MM.1S (cell line): ENCODE measurements around the gene CUBN.

Experiments used
- DNase-seq: peaks from one replicate; pipeline ENCODE4 v3.0.0-alpha.2; 2015
- H2AFZ ChIP-seq: fragments of 300-600 bp; sonication (generic); 2 replicates; pipeline ENCODE4 v1.6.0; 2016; ENCODE audit warnings: antibody characterized with exemption, low read length
- H3F3A ChIP-seq: fragments of 300-600 bp; sonication (generic); 2 replicates; pipeline ENCODE4 v1.6.1; 2016; ENCODE audit warnings: mild to moderate bottlenecking, antibody characterized with exemption, low read length, moderate library complexity, mixed read lengths; ENCODE audit not compliant: insufficient read depth
- H3K27ac ChIP-seq: fragments of 300-600 bp; sonication (generic); 2 replicates; pipeline ENCODE4 v1.5.1; 2016; ENCODE audit warnings: mild to moderate bottlenecking, low read length
- H3K27me3 ChIP-seq: fragments of 300-600 bp; sonication (generic); replicated peaks from 2 replicates; pipeline ENCODE4 v1.6.0; 2016; ENCODE audit warnings: low read length; ENCODE audit not compliant: insufficient read depth
- H3K36me3 ChIP-seq: fragments of 300-600 bp; sonication (generic); replicated peaks from 2 replicates; pipeline ENCODE4 v1.6.1; 2016; ENCODE audit warnings: mild to moderate bottlenecking, low read length, mixed read lengths; ENCODE audit not compliant: insufficient read depth
- H3K4me1 ChIP-seq: fragments of 300-600 bp; sonication (generic); 2 replicates; pipeline ENCODE4 v1.6.1; 2016; ENCODE audit warnings: low read length, mixed read lengths
- H3K4me2 ChIP-seq: fragments of 300-600 bp; sonication (generic); 2 replicates; pipeline ENCODE4 v1.6.0; 2016; ENCODE audit warnings: low read depth, low read length
- H3K4me3 ChIP-seq: fragments of 300-600 bp; sonication (generic); 2 replicates; pipeline ENCODE4 v1.5.1; 2016; ENCODE audit warnings: low read length, mixed read lengths
- H3K79me2 ChIP-seq: fragments of 300-600 bp; sonication (generic); 2 replicates; pipeline ENCODE4 v1.6.1; 2016; ENCODE audit warnings: mixed run types, low read length, mixed read lengths
- H3K9ac ChIP-seq: fragments of 300-600 bp; sonication (generic); 2 replicates; pipeline ENCODE4 v1.6.1; 2016; ENCODE audit warnings: low read length, mixed read lengths
- H3K9me2 ChIP-seq: fragments of 300-600 bp; sonication (generic); replicated peaks from 2 replicates; pipeline ENCODE4 v1.6.1; 2016; ENCODE audit warnings: mild to moderate bottlenecking, low read length, mixed read lengths; ENCODE audit not compliant: insufficient read depth
- H3K9me3 ChIP-seq: fragments of 300-600 bp; sonication (generic); replicated peaks from 2 replicates; pipeline ENCODE4 v1.6.1; 2016; ENCODE audit warnings: mild to moderate bottlenecking, low read length, mixed read lengths; ENCODE audit not compliant: insufficient read depth
- H4K20me1 ChIP-seq: fragments of 300-600 bp; sonication (generic); 2 replicates; pipeline ENCODE4 v1.6.1; 2016; ENCODE audit warnings: mild to moderate bottlenecking, low read length, moderate library complexity, mixed read lengths; ENCODE audit not compliant: insufficient read depth
- EZH2 ChIP-seq: fragments of 300-600 bp; sonication (generic); optimal IDR thresholded peaks from 2 replicates; pipeline ENCODE3; 2017; ENCODE audit warnings: low read depth, mild to moderate bottlenecking, antibody characterized with exemption, low read length, mixed read lengths
- EZH2phosphoT487 ChIP-seq: fragments of 300-600 bp; sonication (generic); IDR thresholded peaks from 2 replicates; pipeline ENCODE4 v1.6.1; 2018; ENCODE audit warnings: antibody characterized with exemption, low read length
- TF ChIP-seq, protein P1 (sequence below): fragments of 300-600 bp; sonication (generic); IDR thresholded peaks from 2 replicates; pipeline ENCODE4 v1.5.1; 2016; ENCODE audit warnings: antibody characterized with exemption, low read length, mixed read lengths

Gene CUBN

DNA sequence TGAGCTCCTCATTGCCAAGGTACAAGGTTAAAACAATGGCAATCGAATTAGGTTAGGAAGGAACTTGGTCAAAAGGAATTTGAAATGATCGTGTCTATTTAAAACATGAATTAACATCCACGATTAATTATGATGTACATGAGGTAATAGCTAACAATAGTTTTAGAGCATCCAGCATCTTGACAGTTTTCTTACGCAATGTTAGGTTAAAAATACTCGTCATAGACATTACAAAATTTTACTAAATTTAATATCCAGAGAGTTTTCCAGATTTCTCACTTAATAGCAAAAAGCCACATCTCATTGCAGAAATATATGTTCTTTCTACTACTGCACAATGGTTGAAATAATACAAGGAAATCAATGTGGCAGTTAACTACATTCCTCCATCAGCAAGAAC lies 22.6 kb downstream of the CUBN start:
- Histone ChIP-seq H2AFZ (no peak overlapping the region), H3K36me3 (no peaks in the 10 kb centered on the region), H3K79me2 (no peaks in the 10 kb centered on the region), H3K27me3 (no peaks in the 10 kb centered on the region), H3K4me2 (no peak overlapping the region), H3K4me1 (no peaks in the 10 kb centered on the region), H3K4me3 (no peak overlapping the region), H3K9me3 (no peaks in the 10 kb centered on the region), H3F3A (no peaks in the 10 kb centered on the region), H3K27ac (no peak overlapping the region), H3K9ac (no peak overlapping the region), H3K9me2 (no peaks in the 10 kb centered on the region), H4K20me1 (no peaks in the 10 kb centered on the region)
- DNase-seq: no peak
- TF ChIP-seq, protein P1, sequence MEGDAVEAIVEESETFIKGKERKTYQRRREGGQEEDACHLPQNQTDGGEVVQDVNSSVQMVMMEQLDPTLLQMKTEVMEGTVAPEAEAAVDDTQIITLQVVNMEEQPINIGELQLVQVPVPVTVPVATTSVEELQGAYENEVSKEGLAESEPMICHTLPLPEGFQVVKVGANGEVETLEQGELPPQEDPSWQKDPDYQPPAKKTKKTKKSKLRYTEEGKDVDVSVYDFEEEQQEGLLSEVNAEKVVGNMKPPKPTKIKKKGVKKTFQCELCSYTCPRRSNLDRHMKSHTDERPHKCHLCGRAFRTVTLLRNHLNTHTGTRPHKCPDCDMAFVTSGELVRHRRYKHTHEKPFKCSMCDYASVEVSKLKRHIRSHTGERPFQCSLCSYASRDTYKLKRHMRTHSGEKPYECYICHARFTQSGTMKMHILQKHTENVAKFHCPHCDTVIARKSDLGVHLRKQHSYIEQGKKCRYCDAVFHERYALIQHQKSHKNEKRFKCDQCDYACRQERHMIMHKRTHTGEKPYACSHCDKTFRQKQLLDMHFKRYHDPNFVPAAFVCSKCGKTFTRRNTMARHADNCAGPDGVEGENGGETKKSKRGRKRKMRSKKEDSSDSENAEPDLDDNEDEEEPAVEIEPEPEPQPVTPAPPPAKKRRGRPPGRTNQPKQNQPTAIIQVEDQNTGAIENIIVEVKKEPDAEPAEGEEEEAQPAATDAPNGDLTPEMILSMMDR: no peak
- TF ChIP-seq EZH2 (no peak), EZH2phosphoT487 (no peak)

DNA sequence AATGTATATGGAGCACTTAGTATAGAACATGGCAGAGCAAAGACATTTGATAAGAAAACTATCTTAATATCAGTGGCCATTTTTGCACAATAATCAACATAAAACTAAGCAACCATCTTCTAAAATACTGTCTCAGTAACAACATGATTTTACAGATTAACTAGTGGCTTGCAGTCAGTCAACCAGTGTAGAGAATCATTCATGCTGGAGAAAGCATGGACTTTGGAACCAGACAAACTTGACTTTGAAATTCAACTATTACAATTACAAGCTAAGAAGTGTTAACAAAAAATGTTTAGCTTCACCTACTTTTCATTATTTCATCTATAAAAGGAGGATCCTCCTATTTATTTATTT lies 27.7 kb downstream of the CUBN start:
- TF ChIP-seq, protein P1: no peak
- TF ChIP-seq EZH2 (no peak), EZH2phosphoT487 (no peak)
- no peaks in the 10 kb centered on the region for H3K4me1 ChIP-seq
- H3K9me3 ChIP-seq: no peaks in the 10 kb centered on the region
- H3K4me3 ChIP-seq: no peak overlapping the region
- H3K9me2 ChIP-seq: no peaks in the 10 kb centered on the region
- H3K4me2 ChIP-seq: no peak overlapping the region
- no peaks in the 10 kb centered on the region for H3K79me2 ChIP-seq
- no peaks in the 10 kb centered on the region for H3K36me3 ChIP-seq
- H3F3A ChIP-seq: no peaks in the 10 kb centered on the region
- H2AFZ ChIP-seq: no peak overlapping the region
- H3K27me3 ChIP-seq: no peaks in the 10 kb centered on the region
- no peak overlapping the region for H3K27ac ChIP-seq
- H4K20me1 ChIP-seq: no peaks in the 10 kb centered on the region
- DNase-seq: no peak
- no peak overlapping the region for H3K9ac ChIP-seq

DNA sequence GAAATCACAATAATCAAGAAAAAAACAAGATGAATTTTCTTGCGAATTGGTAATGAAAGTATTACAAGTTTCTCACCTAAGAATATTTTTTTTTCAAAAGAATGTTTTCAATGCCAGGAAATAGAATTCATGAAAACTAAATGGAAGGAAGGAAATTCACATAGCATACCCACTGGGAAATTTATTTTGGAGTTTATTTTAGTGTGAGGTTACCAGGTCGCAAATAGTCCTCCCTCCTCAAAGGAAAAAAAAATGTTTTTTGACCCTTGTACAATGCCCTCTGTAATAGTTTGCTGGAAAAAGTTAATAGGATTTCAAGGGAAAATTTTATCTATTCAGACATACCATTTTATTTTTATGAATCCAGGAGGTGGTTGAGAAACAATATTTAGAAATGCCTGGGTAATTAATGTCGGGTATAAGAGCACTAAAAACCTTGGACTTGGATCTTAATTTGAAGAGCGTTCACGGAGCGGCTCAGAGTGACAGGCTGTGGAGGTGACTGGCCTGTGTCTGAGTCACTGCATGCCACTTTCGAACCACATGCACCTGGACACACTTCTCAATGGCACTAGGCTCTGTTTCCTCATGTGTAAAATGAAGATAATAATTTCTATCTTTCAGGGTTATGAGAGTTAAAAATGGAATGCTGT lies 28.2 kb downstream of the CUBN start:
- Histone ChIP-seq H3K9me3 (no peaks in the 10 kb centered on the region), H4K20me1 (no peaks in the 10 kb centered on the region), H3K79me2 (no peaks in the 10 kb centered on the region), H3F3A (no peaks in the 10 kb centered on the region), H3K36me3 (no peaks in the 10 kb centered on the region), H3K4me3 (no peak overlapping the region), H3K27ac (no peak overlapping the region), H3K9ac (no peak overlapping the region), H3K9me2 (no peaks in the 10 kb centered on the region), H2AFZ (no peak overlapping the region), H3K4me1 (no peaks in the 10 kb centered on the region), H3K27me3 (no peaks in the 10 kb centered on the region), H3K4me2 (no peak overlapping the region)
- no peak for DNase-seq
- TF ChIP-seq EZH2 (no peak), EZH2phosphoT487 (no peak)
- TF ChIP-seq, protein P1: no peak
